GM10266 (cell line): Measurements from ENCODE around the gene ITFG1.
"Not testable (repeated sequence)": the region's sequence is repeated elsewhere in the genome, so short reads cannot be mapped to it uniquely, and the experiment has no call there.

Experiments
- DNase-seq: peaks from one replicate; pipeline ENCODE4 v3.0.0; 2012; ENCODE audit errors: extremely low spot score
- TF ChIP-seq, protein P1 (sequence below): IDR thresholded peaks from 2 replicates; pipeline ENCODE4 v1.5.1; 2012; ENCODE audit warnings: mild to moderate bottlenecking, low read depth; ENCODE audit not compliant: control insufficient read depth, insufficient read depth; ENCODE audit errors: missing control alignments

The ITFG1 gene

DNA sequence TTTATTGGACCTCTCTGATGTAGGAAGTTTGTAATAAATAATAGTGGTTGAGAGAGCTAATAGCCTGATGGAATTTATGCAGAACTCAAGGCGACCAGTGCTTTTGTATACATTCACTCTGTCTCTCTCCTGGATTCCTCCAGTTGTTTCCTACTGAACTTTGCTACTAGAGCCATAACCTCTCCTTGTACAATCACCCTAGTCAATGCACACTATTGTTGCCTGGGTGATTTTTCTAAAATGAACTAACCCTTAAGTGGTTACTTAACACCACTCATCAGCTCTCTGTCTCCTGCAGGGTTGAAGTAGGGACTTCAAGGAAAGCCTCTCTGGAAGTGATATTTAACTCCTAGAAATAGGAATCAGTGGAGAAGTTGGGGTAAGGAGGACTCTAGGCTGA is 9.9 kb upstream of the ITFG1 start:
- TF ChIP-seq, protein P1, sequence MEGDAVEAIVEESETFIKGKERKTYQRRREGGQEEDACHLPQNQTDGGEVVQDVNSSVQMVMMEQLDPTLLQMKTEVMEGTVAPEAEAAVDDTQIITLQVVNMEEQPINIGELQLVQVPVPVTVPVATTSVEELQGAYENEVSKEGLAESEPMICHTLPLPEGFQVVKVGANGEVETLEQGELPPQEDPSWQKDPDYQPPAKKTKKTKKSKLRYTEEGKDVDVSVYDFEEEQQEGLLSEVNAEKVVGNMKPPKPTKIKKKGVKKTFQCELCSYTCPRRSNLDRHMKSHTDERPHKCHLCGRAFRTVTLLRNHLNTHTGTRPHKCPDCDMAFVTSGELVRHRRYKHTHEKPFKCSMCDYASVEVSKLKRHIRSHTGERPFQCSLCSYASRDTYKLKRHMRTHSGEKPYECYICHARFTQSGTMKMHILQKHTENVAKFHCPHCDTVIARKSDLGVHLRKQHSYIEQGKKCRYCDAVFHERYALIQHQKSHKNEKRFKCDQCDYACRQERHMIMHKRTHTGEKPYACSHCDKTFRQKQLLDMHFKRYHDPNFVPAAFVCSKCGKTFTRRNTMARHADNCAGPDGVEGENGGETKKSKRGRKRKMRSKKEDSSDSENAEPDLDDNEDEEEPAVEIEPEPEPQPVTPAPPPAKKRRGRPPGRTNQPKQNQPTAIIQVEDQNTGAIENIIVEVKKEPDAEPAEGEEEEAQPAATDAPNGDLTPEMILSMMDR, result no peak
- no peak for DNase-seq

- DNase-seq, result no peak
- TF ChIP-seq, protein P1, result no peak
Observed at GRCh38 chr16:47470211-47470610, 9.3 kb upstream of the ITFG1 start.

DNA sequence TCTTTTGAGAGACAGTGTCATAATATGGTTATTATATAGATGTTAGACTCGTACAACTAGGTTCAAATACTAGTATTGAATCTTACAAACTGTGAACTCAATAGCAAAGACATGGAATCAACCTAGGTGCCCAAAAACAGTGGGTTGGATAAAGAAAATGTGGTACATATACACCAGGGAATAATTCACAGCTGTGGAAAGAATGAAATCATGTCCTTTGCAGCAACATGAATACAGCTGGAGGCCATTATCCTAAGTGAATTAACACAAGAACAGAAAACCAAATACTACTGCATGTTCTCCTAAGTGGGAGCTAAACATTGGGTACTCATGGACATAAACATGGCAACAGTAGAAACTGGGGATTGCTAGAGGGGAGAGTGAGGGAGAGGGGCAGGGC is 8.4 kb upstream of the ITFG1 start:
- no peak for DNase-seq
- TF ChIP-seq, protein P1, result no peak

DNA sequence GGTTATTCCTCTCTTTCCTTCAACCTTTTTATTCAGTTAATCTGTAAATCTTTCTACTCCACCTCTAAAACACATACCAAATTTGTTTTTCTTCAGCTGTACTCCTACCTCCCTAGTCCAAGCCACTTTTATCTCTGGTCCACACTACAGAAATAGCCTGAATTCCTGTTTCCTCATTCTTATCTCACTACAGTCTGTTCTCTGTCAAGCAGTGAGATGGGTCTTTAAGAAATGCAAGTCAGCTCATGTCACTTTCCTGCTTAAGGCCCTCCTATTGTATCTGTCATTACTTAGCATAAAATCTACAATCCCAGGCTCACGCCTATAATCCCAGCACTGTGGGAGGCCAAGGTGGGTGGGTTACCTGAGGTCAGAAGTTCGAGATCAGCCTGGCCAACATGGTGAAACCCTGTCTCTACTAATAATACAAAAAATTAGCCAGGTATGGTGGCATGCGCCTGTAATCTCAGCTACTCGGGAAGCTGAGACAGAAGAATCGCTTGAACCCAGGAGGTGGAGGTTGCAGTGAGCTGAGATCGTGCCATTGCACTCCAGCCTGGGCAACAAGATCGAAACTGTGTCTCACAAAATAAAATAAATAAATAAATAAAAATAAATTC is 7.3 kb upstream of the ITFG1 start:
- DNase-seq, result not testable (repeated sequence)

DNA sequence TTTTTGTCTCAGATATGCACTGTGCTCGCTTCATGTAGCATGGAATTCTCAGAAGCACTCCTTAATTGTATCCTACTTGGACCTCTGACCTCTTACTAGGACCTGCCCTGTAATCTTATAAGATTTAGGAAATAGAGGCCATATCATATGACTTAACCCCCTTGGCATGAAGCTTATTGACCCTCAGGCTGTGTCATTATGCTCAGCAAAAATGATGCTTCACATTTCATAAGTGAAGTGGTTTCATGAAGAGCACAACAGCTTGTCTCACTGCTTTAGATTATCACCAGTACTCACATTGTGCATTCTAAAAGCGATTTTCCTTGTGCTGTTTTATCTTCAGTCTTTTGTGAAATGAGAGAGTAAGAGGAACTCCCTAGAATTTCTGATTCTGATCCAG is 6.6 kb upstream of the ITFG1 start:
- TF ChIP-seq, protein P1, result no peak

GRCh38 chr16:47465919-47466630 is 5.2 kb upstream of the ITFG1 start:
- TF ChIP-seq, protein P1, result no peak
- no peak for DNase-seq

More for the DNA sequence above, 6.6 kb upstream of the ITFG1 start:
- DNase-seq, result no peak

DNA sequence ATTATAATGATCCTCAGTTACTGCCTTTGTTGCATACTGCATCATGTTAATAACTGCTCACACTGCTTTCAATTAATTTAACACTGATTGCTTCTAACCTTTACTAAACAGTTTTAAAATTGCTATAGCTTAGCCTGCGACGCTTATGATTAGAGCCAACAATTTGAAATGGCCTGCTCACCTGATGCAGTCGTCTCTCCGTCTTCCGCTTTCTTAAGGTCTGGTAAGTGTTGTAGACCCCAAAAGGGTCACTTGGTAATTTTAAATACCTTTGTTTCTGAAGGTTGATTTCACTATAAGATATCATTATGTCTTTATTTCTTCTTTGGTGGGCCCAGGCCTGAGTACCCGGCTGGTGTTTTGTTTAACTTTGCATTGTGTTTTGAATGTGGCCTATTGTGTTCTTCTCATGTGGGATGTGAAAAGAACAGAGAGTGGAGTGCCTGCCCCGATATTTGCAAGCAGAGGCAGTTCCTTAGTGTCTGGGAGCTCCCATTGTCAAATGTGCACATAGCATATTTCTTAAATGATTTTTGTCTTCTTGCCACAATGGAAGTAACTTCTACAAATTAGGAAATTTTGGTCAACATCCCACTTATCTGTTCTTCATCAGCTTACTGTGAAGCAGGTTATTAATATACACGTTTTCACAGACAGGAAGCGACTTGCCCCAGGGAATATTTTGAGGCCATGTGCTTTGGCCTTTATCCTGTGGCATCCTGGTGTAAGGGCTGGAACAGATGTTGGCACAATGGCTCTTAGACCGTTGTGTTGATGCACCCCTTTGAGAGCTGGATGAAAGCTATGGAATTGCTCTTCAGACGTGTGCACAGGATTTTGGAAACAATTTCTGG is 3.1 kb upstream of the ITFG1 start:
- no peak for DNase-seq
- TF ChIP-seq, protein P1, result no peak
